Caki2 (cell line): Measurements from ENCODE around the gene POLG. TPM values are rescaled to one million over a fixed set of nuclear protein-coding genes. Genes with fewer than 3 reads are reported as not detected.

Source experiments
- DNase-seq: peaks from one replicate; pipeline ENCODE4 v3.0.0-alpha.2; 2015; ENCODE audit warnings: low read depth
- in situ Hi-C: cut with HindIII; loops from 2 replicates; pipeline ENCODE4 v1.10.0; 2016; ENCODE audit warnings: low sequenced_read_pairs, low pct_unique_long_range_greater_than_20kb, mixed read lengths
- total RNA-seq: library from RNA; depleted of rRNA; stranded (reverse); fragments of >200 nt; shearing (Covaris generic); gene quantifications from 2 replicates; pipeline ENCODE4 v1.2.3, GENCODE V29; 2014; ENCODE audit warnings: low replicate concordance

POLG gene
- total RNA-seq, 1 experiment from 2014 or later: 59.6 TPM

- no peak for DNase-seq
Observed at GRCh38 chr15:89371228-89372044, 36.8 kb upstream of the POLG start.

GRCh38 chr15:89370978-89371227 is 36.3 kb upstream of the POLG start:
- in situ Hi-C loops: no loop called here
- no peak for DNase-seq

More at GRCh38 chr15:89371228-89372044, 36.8 kb upstream of the POLG start:
- in situ Hi-C loops: no loop called here

DNA sequence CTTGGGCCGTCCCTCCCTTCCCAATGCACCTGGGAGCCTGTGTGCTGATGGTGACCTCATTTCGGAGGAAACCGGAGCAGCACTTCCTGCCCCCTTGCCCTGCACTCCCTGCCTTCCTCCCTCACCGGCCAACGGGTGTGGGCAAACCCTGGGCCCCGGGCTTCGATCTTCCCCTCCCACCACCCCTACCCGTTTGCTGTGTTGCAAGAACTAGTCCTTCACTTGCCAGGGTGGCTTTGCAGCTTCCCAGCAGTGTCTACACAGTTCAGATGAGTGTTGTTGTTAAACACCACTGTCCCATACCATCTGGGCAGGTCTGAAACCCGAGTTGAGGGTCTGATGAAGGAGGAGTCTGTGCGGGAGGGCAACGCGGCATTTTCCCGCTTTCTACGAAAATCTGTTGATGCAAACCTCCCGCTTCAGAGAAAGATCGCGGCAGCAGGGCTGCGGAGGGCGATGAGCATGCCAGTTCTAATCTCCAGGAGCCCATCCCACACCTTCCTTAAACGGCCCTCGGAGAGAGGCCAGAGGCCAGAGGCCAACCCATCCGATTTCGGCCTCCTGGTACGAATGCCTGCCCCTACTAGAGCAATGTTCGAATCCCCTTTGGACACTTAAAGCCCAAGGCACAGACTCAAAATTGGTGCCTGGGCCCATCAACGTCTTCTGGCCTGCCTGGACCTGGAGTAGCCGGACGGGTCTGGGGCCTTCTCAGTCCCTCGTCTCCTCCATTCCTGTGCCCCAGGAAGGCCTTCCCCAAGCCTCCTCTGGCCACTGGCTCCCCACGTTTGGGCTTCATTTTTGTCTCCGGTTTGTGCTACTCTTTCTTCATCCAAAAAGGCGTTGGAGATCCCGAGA is 35.7 kb upstream of the POLG start:
- no peak for DNase-seq
- in situ Hi-C loops: no loop called here

DNA sequence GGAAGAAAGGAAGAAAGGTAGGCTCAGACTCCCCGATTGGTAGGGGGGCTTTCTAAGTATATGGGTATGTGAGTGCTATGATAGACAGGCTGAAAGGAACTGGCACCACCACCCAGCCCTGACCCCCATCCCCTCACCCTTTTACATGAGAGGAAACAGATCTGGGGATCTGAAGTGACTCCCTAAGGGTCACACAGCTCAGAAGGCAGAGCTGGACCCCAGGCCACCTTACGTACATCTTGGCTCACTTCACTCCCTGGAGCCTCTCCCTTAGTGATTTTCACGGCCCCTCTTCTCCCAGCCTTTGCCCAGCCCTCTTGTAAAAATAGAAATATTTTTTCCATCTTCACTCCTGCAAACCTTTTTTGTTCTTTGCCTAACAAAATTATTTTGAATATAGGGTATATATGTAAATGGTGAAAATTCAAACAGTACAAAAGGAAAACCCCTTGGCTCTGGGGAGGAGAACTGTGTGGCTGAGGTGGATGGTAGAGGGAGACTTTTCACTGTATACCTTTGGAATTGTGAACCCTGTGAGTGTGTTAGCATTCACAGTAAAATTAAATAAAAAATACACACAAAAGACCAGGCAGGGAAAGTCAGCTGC is 34.8 kb upstream of the POLG start:
- no peak for DNase-seq
- in situ Hi-C loops: no loop called here

DNA sequence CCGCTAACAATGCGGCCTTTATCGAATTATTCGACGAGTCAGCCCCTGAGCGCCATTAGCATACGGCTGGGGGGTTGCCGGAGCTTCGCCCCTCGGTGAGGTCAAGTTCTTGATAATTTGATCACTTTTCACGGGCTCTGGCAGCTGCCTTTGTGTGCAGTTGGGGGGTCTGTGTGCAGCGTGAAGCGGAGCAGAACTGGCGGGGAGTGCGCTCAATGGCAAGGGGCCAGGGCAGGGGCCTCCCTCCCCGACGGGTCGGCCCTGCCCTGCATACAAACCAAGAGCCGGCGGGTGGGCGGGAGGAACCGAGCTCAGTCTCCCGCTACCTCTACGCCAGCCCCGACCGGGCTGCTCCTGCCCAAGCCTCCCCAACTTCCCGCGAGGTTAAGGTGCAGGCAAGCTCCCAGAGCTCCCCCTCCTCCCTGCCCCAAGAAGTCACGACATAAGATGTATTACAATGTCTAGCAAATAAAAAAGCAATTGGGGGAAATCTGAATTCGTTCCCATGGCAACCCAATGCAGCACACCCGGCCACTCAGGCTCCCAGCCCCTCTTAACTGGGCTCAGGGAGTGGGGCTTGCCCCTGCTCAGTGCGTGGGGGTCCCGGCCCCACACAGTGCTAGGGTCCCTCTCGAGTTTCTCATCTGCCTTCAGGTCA is 34.1 kb upstream of the POLG start:
- in situ Hi-C loops: no loop called here
- no peak for DNase-seq

- peak; percentile 82 for DNase-seq
- in situ Hi-C loops: no loop called here
Observed at GRCh38 chr15:89367485-89368451, 33.1 kb upstream of the POLG start.

DNA sequence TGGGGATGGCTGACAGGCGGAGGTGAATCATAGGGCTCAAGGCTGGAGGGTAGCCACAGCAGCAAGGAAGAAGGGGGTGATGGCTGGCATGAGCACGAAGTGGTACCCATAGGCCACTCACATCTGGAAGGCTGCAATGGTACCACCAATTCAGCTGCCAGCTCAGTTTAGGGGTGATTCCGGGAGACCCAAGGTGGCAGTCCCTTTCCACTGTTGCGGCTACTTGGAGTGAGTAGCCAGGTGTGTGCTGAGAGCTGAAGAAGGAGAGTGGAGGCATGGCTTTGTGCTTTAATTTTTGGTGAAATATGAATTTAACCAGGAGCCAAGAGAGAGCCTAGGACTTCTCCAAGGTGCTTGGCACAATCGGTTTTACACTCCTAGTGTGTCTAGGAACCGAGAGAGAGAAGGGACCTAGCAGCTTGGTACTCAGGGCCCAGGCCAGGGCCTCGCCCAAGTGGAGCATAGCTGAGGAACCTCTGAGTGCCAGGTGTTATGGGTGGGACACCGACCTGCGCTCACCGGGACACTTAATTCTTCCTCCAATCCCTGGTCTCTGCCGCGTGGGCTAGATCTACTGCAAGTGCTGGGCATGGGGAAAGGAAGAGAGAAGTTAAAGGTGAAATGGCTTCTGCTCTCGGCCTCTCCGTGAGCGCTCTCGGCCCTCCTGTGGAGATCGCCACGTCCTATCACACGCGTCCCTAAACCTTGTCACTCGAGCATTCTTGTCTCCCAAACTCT is 32.2 kb upstream of the POLG start:
- in situ Hi-C loops: no loop called here
- DNase-seq: no peak

DNA sequence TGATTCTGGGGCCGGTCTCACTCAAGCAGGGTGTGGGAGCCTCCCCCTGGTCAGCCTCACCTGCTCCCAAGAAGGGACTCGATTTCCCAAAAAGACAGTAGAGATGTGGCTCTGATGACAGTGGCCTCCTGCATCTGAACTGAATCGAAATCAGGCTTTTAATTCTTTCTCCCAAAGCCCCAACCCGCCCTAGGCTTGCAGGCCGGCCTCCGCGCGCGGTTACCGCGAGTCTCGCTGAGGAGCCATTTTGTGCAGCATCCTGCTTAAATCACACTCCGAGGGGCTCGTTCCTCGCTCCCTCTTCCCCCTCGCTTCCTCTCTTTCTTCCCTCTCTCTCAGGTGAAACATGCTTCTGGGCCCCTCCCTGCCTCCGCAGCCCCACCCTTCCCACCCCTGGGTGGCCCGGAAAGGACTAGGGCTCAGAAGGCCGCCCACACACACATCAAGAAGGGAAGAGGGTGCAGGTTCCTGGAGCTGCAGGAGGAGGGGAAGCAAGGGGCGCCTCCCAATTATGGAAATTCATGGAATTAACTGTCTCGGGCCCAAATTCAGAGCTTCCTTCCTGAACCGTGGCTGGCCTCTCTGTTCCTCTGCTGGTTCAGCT is 30.9 kb upstream of the POLG start:
- DNase-seq: no peak
- in situ Hi-C loops: no loop called here

GRCh38 chr15:89364741-89365450 is 30.3 kb upstream of the POLG start:
- in situ Hi-C loops: loop anchor here (5.0 kb wide), 1 partner anchor 72 kb away; no protein-coding TSS in a partner anchor
- no peak for DNase-seq

- no peak for DNase-seq
- in situ Hi-C loops: loop anchor here (5.0 kb wide), 1 partner anchor 73 kb away; no protein-coding TSS in a partner anchor
Observed at GRCh38 chr15:89364341-89364740, 29.7 kb upstream of the POLG start.

GRCh38 chr15:89363770-89364169 is 29.1 kb upstream of the POLG start:
- DNase-seq: no peak
- in situ Hi-C loops: loop anchor here (5.0 kb wide), 1 partner anchor 74 kb away; no protein-coding TSS in a partner anchor

GRCh38 chr15:89363133-89363532 is 28.5 kb upstream of the POLG start:
- in situ Hi-C loops: loop anchor here (5.0 kb wide), 1 partner anchor 74 kb away; no protein-coding TSS in a partner anchor
- DNase-seq: no peak

- in situ Hi-C loops: loop anchor here (5.0 kb wide), 1 partner anchor 75 kb away; no protein-coding TSS in a partner anchor
- DNase-seq: no peak
Observed at GRCh38 chr15:89362203-89363101, 27.8 kb upstream of the POLG start.

GRCh38 chr15:89361451-89362202 is 27.0 kb upstream of the POLG start:
- DNase-seq: peak; percentile 63
- in situ Hi-C loops: loop anchor here (5.0 kb wide), 1 partner anchor 76 kb away; no protein-coding TSS in a partner anchor
